HFFc6 (cell line): Measurements from ENCODE around the gene PWP2. TPM values are rescaled to one million over a fixed set of nuclear protein-coding genes. Genes with fewer than 3 reads are reported as not detected.
"Not testable (repeated sequence)": the region's sequence is repeated elsewhere in the genome, so short reads cannot be mapped to it uniquely, and the experiment has no call there.

Experiments
- DNase-seq: peaks from one replicate; pipeline ENCODE4 v3.0.0-alpha.2; 2018
- H3K27ac Mint-ChIP-seq: 2 replicates; pipeline ENCODE4 v1.8.0; 2020; ENCODE audit warnings: mild to moderate bottlenecking, mixed read lengths
- H3K27me3 Mint-ChIP-seq: 2 replicates; pipeline ENCODE4 v1.8.0; 2021; ENCODE audit warnings: mild to moderate bottlenecking, moderate library complexity, mixed read lengths; ENCODE audit not compliant: insufficient read depth
- H3K36me3 Mint-ChIP-seq: 2 replicates; pipeline ENCODE4 v1.8.0; 2021; ENCODE audit warnings: low read depth, mixed read lengths
- H3K4me1 Mint-ChIP-seq: 2 replicates; pipeline ENCODE4 v1.8.0; 2020; ENCODE audit warnings: low read depth, mixed read lengths
- H3K4me3 Mint-ChIP-seq: 2 replicates; pipeline ENCODE4 v1.8.0; 2020; ENCODE audit warnings: mild to moderate bottlenecking, moderate library complexity, mixed read lengths
- H3K9me3 Mint-ChIP-seq: 2 replicates; pipeline ENCODE4 v1.8.0; 2020; ENCODE audit warnings: mild to moderate bottlenecking, mixed read lengths
- long read RNA-seq: library from polyadenylated mRNA; unstranded; transcript quantifications from one replicate; pipeline ENCODE4 v2.0.0, GENCODE V29; 2019
- total RNA-seq, 6 experiments: library from RNA; stranded (reverse); fragmentation: NEBNext Ultra II Directional; extraction: Animal tissue kit (Norgen Biotek cat#: 25700); gene quantifications; 2 replicates in 1 of 6; 3 replicates in 5 of 6; pipeline ENCODE4 v1.2.3, GENCODE V29; 2021
- TF ChIP-seq, protein P1 (sequence below): fragments of 200-600 bp; sonication (generic); IDR thresholded peaks from 2 replicates; pipeline ENCODE4 v1.5.0; 2021; ENCODE audit warnings: antibody characterized with exemption, mild to moderate bottlenecking

Gene PWP2
- 10 to 100 TPM; 13.7 to 20.0 (median 16.6) TPM for total RNA-seq
- long read RNA-seq, transcript PWP2-201 (21 exons, 3,297 nt), result major isoform, 8 of 16 reads
- long read RNA-seq, partial matches to known transcripts, result 6 of 16 reads
- long read RNA-seq, other reads (novel, unspliced or antisense), result 2 of 16 reads

- H3K4me1 Mint-ChIP-seq, H3K27ac Mint-ChIP-seq, H3K27me3 Mint-ChIP-seq, H3K36me3 Mint-ChIP-seq, H3K9me3 Mint-ChIP-seq: not testable (repeated sequence)
- DNase-seq, result peak; percentile 37
- 0 out of 2 replicates have a peak within 1 kb of the TSS, but pooled peaks have one; percentile 36 for H3K4me3 Mint-ChIP-seq
Observed at GRCh38 chr21:44107026-44107501, at the start of gene PWP2. Gene PWP2 (plus strand): TSS chr21:44107399. CDS start chr21:44107417, 18 bp downstream.

DNA sequence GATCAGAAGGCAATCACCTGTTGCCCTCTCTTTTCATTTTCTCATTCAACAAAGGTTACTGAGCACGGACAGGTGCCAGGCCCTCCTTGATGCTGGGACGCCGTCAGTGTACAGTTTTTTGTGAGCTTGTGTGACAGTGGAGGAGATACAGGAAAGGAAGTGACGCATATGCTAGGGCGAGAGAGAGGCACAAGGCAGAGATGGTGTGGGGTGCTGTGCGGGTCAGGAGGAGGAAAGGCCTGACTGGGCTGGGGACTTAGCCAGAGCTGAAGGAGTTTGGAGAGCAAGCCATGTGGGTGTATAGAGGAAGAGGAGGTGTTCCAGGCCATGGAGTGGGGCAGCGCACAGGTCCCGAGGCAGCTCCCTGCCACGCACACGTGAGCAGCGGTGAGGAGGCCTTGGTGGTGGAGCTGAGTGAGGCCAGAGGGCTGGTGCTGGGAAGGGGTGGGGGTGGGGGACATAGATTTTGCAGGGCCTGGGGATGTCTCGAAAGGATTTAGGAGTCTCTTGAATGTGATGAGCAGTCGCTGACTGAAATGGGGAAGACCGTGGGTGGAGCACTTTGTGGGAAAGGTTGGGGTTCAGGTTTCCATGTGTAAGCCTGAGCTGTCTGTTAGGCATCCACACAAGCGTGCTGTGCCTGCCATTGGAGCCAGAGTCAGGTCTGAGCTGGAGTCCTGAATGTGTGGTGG lies 49.1 kb upstream of the PWP2 start:
- Mint-ChIP-seq H3K27me3 (peaks cover 3% of the 10 kb centered on the region), H3K9me3 (no peaks in the 10 kb centered on the region), H3K36me3 (peaks cover 22% of the 10 kb centered on the region), H3K4me3 (no peak overlapping the region), H3K4me1 (peaks cover 9% of the 10 kb centered on the region), H3K27ac (no peak overlapping the region)
- no peak for DNase-seq
- TF ChIP-seq, protein P1, sequence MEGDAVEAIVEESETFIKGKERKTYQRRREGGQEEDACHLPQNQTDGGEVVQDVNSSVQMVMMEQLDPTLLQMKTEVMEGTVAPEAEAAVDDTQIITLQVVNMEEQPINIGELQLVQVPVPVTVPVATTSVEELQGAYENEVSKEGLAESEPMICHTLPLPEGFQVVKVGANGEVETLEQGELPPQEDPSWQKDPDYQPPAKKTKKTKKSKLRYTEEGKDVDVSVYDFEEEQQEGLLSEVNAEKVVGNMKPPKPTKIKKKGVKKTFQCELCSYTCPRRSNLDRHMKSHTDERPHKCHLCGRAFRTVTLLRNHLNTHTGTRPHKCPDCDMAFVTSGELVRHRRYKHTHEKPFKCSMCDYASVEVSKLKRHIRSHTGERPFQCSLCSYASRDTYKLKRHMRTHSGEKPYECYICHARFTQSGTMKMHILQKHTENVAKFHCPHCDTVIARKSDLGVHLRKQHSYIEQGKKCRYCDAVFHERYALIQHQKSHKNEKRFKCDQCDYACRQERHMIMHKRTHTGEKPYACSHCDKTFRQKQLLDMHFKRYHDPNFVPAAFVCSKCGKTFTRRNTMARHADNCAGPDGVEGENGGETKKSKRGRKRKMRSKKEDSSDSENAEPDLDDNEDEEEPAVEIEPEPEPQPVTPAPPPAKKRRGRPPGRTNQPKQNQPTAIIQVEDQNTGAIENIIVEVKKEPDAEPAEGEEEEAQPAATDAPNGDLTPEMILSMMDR, result no peak

GRCh38 chr21:44058652-44058964 lies 48.6 kb upstream of the PWP2 start:
- peaks cover 22% of the 10 kb centered on the region for H3K36me3 Mint-ChIP-seq

DNA sequence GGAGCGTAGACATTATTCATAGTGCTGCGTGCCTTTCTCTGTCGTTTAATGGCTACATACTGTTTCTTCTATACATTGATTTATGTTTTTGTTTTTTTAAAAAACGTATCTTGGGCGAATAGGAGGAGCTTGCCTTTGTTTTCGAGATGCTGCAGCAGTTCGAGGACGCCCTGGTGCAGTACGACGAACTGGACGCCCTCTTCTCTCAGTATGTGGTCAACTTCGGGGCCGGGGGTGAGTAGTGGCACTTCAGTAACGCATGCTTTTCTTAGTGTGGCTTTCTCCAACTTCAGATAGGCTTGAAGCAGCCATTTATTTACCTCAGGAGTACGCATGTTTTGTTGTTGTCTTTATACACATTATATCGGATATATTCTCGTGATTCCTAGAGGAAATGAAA lies 48.2 kb upstream of the PWP2 start:
- DNase-seq, result no peak
- Mint-ChIP-seq H3K4me3 (no peak overlapping the region), H3K27me3 (peaks cover 3% of the 10 kb centered on the region), H3K36me3 (peaks cover 22% of the 10 kb centered on the region), H3K4me1 (peaks cover 9% of the 10 kb centered on the region), H3K9me3 (no peaks in the 10 kb centered on the region), H3K27ac (no peak overlapping the region)
- TF ChIP-seq, protein P1, result no peak

More at GRCh38 chr21:44058652-44058964, 48.6 kb upstream of the PWP2 start:
- no peak overlapping the region for H3K27ac Mint-ChIP-seq
- DNase-seq, result no peak
- TF ChIP-seq, protein P1, result no peak
- peaks cover 9% of the 10 kb centered on the region for H3K4me1 Mint-ChIP-seq
- no peaks in the 10 kb centered on the region for H3K9me3 Mint-ChIP-seq
- peaks cover 3% of the 10 kb centered on the region for H3K27me3 Mint-ChIP-seq
- no peak overlapping the region for H3K4me3 Mint-ChIP-seq

DNA sequence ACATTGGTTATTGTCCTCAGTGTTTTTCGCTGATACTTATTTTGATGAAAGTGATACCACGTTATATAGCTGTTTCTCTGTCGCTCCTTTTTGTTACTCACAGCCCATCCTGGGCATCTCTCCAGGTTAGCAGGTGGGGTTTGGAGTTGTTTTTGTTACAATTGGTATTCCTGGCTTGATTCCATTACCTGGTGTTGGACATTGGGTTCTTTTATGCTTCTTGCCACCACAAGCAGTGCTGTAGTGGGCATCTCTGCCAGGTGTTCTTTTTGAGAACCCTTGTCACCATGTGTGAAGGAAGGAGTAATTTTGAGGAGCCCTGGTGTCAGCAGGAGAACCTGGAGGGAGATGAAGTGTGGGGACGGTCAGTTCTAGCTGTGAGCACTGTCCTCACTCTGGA lies 47.5 kb upstream of the PWP2 start:
- H3K9me3 Mint-ChIP-seq, result no peaks in the 10 kb centered on the region
- H3K4me1 Mint-ChIP-seq, result peaks cover 4% of the 10 kb centered on the region
- peaks cover 19% of the 10 kb centered on the region for H3K36me3 Mint-ChIP-seq
- H3K27ac Mint-ChIP-seq, result no peak overlapping the region
- DNase-seq, result no peak
- H3K27me3 Mint-ChIP-seq, result peaks cover 3% of the 10 kb centered on the region
- H3K4me3 Mint-ChIP-seq, result no peak overlapping the region
- TF ChIP-seq, protein P1, result no peak

GRCh38 chr21:44062380-44062779 lies 44.8 kb upstream of the PWP2 start:
- Mint-ChIP-seq H3K4me1 (no peaks in the 10 kb centered on the region; the same call in 1 of the 2 replicates), H3K36me3 (peaks cover 6% of the 10 kb centered on the region), H3K4me3 (no peak overlapping the region), H3K27ac (no peak overlapping the region), H3K27me3 (peaks cover 3% of the 10 kb centered on the region), H3K9me3 (no peaks in the 10 kb centered on the region)
- TF ChIP-seq, protein P1, result no peak
- no peak for DNase-seq
